Measurements from ENCODE around the gene RAB26. TPM values are rescaled to one million over a fixed set of nuclear protein-coding genes. Genes with fewer than 3 reads are reported as not detected.

Gene RAB26
- total RNA-seq, 1 experiment from 2014 or later: 10.8 TPM

DNA sequence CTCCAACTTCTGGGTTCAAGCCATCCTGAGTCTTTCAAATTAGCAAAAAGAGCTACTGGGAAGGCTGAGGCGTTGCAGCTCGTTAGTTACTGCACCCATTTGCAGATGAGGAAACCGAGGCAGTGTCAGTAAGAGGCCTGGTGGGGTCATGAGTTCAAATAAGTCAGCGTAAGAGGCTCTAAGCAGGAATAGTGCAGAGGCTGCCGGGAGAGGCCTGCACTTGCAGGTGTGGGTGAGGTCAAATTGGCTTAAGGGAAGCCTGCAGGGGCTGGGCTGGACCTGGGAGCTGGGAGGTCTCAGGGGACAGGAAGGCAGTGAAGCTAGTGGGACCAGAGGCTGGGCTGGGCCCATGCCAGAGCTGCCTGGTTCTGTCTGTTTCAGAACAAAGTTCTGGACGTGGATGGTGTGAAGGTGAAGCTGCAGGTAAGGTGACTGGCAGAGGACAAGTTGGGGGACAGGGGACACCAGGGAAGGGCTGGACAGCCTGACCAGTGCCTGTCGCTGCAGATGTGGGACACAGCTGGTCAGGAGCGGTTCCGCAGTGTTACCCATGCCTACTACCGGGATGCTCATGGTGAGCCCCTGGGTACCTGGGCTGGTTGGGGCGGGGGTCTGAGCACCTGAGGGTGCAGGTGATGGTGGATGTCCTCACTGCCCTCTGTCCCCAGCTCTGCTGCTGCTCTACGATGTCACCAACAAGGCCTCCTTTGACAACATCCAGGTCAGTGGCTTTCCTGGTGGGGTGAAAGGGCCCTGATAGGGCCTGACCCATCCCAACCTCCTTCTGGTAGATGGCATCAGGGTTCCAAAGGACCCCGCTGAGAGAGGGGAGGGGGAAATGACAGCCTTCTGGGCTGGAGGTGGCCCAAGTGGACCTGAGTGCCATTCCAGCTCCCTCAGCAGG is 3.0 kb downstream of the RAB26 start:
- Mint-ChIP-seq H3K9me3 (ENCODE audit: low read depth, unreplicated experiment) (no peaks in the 10 kb centered on the region), H3K27me3 (ENCODE audit: unreplicated experiment) (peaks cover 13% of the 10 kb centered on the region), H3K4me1 (ENCODE audit: low read depth, unreplicated experiment) (peaks cover 25% of the 10 kb centered on the region), H3K27ac (ENCODE audit: unreplicated experiment) (peak overlapping the region; percentile 57), H3K4me3 (ENCODE audit: low read depth, unreplicated experiment) (peak overlapping the region; percentile 89), H3K36me3 (ENCODE audit: insufficient read depth, unreplicated experiment) (peaks cover 88% of the 10 kb centered on the region)
- CTCF ChIA-PET: interaction anchor here (0.6 kb wide), 1 partner anchor 21 kb away, joined by 3 read pairs; no protein-coding TSS in a partner anchor
- TF ChIP-seq CTCF (IDR thresholded peaks at IDR 0.05; ENCODE audit: unreplicated experiment): no peak
- no TSS peak for BruUV-seq (replicated peaks)
- intact Hi-C loops (cut with micrococcal nuclease; ENCODE audit: unreplicated experiment): no loop called here
- no peak for DNase-seq

DNA sequence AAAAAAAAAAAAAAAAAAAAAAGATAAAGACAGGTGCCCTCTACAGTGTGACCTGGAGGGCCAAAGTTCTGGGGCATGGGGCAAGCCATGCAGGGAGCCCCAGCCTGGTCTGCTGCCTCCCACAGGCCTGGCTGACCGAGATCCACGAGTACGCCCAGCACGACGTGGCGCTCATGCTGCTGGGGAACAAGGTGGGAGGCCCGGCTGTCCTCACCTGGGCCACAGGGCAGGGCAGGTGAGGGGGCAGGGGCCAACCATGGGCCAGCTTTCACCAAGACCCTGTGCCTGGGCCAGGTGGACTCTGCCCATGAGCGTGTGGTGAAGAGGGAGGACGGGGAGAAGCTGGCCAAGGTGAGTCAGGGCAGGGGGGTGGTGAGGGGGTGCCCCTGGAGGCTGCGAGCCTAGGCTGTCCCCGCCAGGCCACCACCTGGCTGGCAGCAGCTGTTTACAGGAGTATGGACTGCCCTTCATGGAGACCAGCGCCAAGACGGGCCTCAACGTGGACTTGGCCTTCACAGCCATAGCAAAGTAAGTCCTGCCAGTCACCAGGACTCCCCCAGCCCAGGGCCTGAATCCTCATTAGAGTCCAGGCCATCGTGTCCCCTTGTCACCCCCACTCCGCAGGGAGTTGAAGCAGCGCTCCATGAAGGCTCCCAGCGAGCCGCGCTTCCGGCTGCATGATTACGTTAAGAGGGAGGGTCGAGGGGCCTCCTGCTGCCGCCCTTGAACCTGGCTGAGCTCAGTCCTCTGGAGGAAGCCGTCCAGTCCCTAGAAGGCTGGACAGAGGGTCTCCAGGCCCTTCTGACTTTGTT is 4.5 kb downstream of the RAB26 start:
- Mint-ChIP-seq H3K27ac (ENCODE audit: unreplicated experiment) (peak overlapping the region; percentile 100), H3K4me3 (ENCODE audit: low read depth, unreplicated experiment) (peak overlapping the region; percentile 89), H3K4me1 (ENCODE audit: low read depth, unreplicated experiment) (peaks cover 40% of the 10 kb centered on the region), H3K9me3 (ENCODE audit: low read depth, unreplicated experiment) (no peaks in the 10 kb centered on the region), H3K36me3 (ENCODE audit: insufficient read depth, unreplicated experiment) (peaks cover 95% of the 10 kb centered on the region), H3K27me3 (ENCODE audit: unreplicated experiment) (peaks cover 13% of the 10 kb centered on the region)
- DNase-seq: peak; percentile 33
- intact Hi-C loops (cut with micrococcal nuclease; ENCODE audit: unreplicated experiment): no loop called here
- no peak for TF ChIP-seq CTCF (IDR thresholded peaks at IDR 0.05; ENCODE audit: unreplicated experiment)
- no TSS peak for BruUV-seq (replicated peaks)
- CTCF ChIA-PET: interaction anchor here (0.6 to 1.0 kb wide), 5 partner anchors 11 to 1488 kb away, joined by 3 to 4 read pairs (median 3); no protein-coding TSS in a partner anchor

DNA sequence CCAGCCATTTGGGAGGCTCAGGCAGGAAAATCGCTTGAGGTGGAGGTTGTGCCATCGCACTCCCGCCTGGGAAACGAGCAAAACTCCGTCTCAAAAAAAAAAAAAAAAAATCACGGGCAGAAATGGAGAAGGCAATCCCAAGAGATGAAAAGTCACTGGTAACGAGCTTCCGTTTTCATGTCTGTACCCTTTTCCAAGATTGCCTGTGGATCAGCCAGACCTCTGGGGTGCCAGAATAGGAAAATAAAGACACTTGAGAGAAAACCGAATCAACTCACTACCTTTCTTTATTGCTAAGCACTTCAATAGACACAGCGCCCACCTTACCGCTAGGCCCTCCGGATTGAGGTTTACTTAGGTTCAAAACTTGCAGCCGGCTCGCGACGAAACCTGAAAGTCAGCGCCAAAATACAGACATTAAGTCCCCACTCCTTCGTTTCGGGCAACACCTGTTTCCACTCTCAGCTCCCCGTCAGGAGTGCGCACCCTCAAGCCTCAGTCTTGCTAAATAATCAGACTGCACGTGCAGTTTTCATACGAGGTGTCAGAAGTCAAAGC is 6.2 kb downstream of the RAB26 start:
- peak overlapping the region; percentile 100 for H3K27ac Mint-ChIP-seq (ENCODE audit: unreplicated experiment)
- CTCF ChIA-PET: interaction anchor here (0.7 to 1.9 kb wide), 5 partner anchors 9 to 132 kb away, joined by 3 to 6 read pairs (median 4); partner anchors contain the start of gene ECI1
- peaks cover 89% of the 10 kb centered on the region for H3K36me3 Mint-ChIP-seq (ENCODE audit: insufficient read depth, unreplicated experiment)
- H3K4me3 Mint-ChIP-seq (ENCODE audit: low read depth, unreplicated experiment): peak overlapping the region; percentile 89
- TSS peak; percentile 92 for BruUV-seq (replicated peaks)
- intact Hi-C loops (cut with micrococcal nuclease; ENCODE audit: unreplicated experiment): no loop called here
- no peak for TF ChIP-seq CTCF (IDR thresholded peaks at IDR 0.05; ENCODE audit: unreplicated experiment)
- DNase-seq: no peak
- no peaks in the 10 kb centered on the region for H3K9me3 Mint-ChIP-seq (ENCODE audit: low read depth, unreplicated experiment)
- peaks cover 13% of the 10 kb centered on the region for H3K27me3 Mint-ChIP-seq (ENCODE audit: unreplicated experiment)
- peaks cover 51% of the 10 kb centered on the region for H3K4me1 Mint-ChIP-seq (ENCODE audit: low read depth, unreplicated experiment)

All from Calu3 (cell line).